Measurements from ENCODE around the gene SYF2.
A peak's percentile ranks its signal among the peaks of the same experiment; 100 is the strongest.
"Not testable (repeated sequence)": the region's sequence is repeated elsewhere in the genome, so short reads cannot be mapped to it uniquely, and the experiment has no call there.

SYF2 gene

GRCh38 chr1:25232027-25232865 lies at the start of gene SYF2:
SYF2 (minus strand) TSS chr1:25232502; CDS start chr1:25232467, 35 bp downstream.
- peak; percentile 88 for FAIRE-seq

- FAIRE-seq, result not testable (repeated sequence)
Measured at GRCh38 chr1:25279693-25280111, 47.4 kb upstream of the SYF2 start.

GRCh38 chr1:25278790-25279189 lies 46.5 kb upstream of the SYF2 start:
- FAIRE-seq, result not testable (repeated sequence)

- FAIRE-seq, result not testable (repeated sequence)
Measured at GRCh38 chr1:25278358-25278757, 46.1 kb upstream of the SYF2 start.

GRCh38 chr1:25277295-25277694 lies 45.0 kb upstream of the SYF2 start:
- not testable (repeated sequence) for FAIRE-seq

- peak; percentile 89 for FAIRE-seq
Measured at GRCh38 chr1:25275648-25276047, 43.3 kb upstream of the SYF2 start.

GRCh38 chr1:25272238-25272637 lies 39.9 kb upstream of the SYF2 start, which contains the start of gene RHD:
RHD (plus strand) TSS chr1:25272509; CDS start chr1:25272548, 39 bp downstream.
- not testable (repeated sequence) for FAIRE-seq

GRCh38 chr1:25268143-25268760 lies 36.0 kb upstream of the SYF2 start:
- not testable (repeated sequence) for FAIRE-seq

GRCh38 chr1:25267288-25268142 lies 35.2 kb upstream of the SYF2 start:
- FAIRE-seq, result peak; percentile 87

GRCh38 chr1:25266554-25267287 lies 34.4 kb upstream of the SYF2 start:
- not testable (repeated sequence) for FAIRE-seq

GRCh38 chr1:25260336-25260735 lies 28.0 kb upstream of the SYF2 start:
- not testable (repeated sequence) for FAIRE-seq

- not testable (repeated sequence) for FAIRE-seq
Measured at GRCh38 chr1:25259813-25260212, 27.5 kb upstream of the SYF2 start.

- FAIRE-seq, result no peak
Measured at GRCh38 chr1:25257196-25257595, 24.9 kb upstream of the SYF2 start.

GRCh38 chr1:25256578-25256965 lies 24.3 kb upstream of the SYF2 start:
- no peak for FAIRE-seq

- FAIRE-seq, result no peak
Measured at GRCh38 chr1:25255706-25256577, 23.6 kb upstream of the SYF2 start.

GRCh38 chr1:25253911-25254310 lies 21.6 kb upstream of the SYF2 start:
- no peak for FAIRE-seq

- FAIRE-seq, result no peak
Measured at GRCh38 chr1:25247829-25248754, 15.8 kb upstream of the SYF2 start.

- FAIRE-seq, result no peak
Measured at GRCh38 chr1:25247024-25247828, 14.9 kb upstream of the SYF2 start, which contains the start of gene RSRP1. RSRP1 (minus strand) TSS chr1:25247454; CDS start chr1:25246963, 491 bp downstream.

GRCh38 chr1:25246600-25247023 lies 14.3 kb upstream of the SYF2 start:
- FAIRE-seq, result no peak

All from endometrium (tissue), 2 donors.